ENCODE results near the gene MGA. TPM values are rescaled to one million over a fixed set of nuclear protein-coding genes. Genes with fewer than 3 reads are reported as not detected.

The MGA gene
- polyA plus RNA-seq (2013, experiment 1 of 4) = 20.0 TPM
- 27.4 TPM for polyA plus RNA-seq (2013, experiment 2 of 4)
- 21.4 TPM for polyA plus RNA-seq (2013, experiment 3 of 4)
- polyA plus RNA-seq (2013, experiment 4 of 4) = 24.0 TPM

DNA sequence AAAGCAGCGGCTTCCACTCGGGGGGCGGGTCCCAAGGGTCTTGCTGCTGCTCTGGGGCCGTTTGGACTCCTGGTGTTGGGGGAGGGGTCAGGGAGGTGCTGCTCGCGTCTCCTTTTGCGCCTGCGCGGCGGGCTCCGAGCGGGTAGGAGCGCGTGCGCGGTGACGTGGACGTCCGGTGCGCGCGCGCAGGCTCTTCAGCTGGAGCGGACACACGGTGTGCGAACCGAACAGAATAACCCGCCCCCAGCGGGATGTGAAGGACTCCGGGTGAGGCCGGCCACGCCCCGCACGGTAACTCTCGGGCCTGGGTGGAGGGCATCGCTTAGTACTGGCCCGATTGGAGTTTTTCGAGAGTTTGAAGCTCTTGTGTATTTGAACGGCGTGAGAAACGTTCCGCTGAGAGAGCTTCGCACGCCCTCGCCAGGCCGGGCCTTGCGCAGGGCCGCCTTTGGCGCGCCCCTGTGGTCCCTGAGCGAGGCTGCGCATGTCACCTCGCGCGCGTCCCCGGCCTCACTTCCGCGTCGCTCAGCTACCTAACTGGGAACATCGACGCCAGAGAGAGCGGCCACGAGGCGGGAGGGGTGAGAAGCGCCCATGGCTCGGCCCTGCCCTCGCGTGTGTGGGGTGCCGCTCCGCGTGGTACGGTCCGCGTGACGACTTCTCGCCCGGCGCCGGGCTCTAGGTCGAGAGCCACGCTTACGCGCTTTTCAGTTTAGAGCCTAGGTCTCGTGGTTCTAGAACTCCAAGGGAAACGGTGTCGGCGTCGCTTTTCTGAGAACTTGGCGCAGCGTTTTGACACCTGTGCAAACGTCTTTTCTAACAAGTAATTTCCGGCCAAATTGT is at the start of gene MGA:
TSS of gene MGA (plus strand) at position 171 of the 843 bp plus-strand sequence.
- peak within 1 kb of the TSS; percentile 76 for H3K27ac ChIP-seq (ENCODE audit: insufficient read depth, low read depth, low read length, poor library complexity, severe bottlenecking)
- WGBS, 2 experiments = 1% methylated on average over 93 of the region's 93 CpGs
- no peaks in the 10 kb centered on the region for H3K4me1 ChIP-seq (ENCODE audit: control insufficient read depth, insufficient read depth, low read length)
- peak within 1 kb of the TSS; percentile 56 for H3K4me3 ChIP-seq (ENCODE audit: insufficient read depth, low read depth, low read length)
- H3K9me3 ChIP-seq (ENCODE audit: control insufficient read depth, low read length) = no peaks in the 10 kb centered on the region
- H3K36me3 ChIP-seq (ENCODE audit: control insufficient read depth, insufficient read depth, low read length) = no peaks in the 10 kb centered on the region
- peaks cover 35% of the 10 kb centered on the region for H3K27me3 ChIP-seq (ENCODE audit: control insufficient read depth, insufficient read depth, low read length, poor library complexity, severe bottlenecking)

- Histone ChIP-seq H3K9me3 (ENCODE audit: control insufficient read depth, low read length) (no peaks in the 10 kb centered on the region), H3K36me3 (ENCODE audit: control insufficient read depth, insufficient read depth, low read length) (no peaks in the 10 kb centered on the region), H3K4me1 (ENCODE audit: control insufficient read depth, insufficient read depth, low read length) (no peaks in the 10 kb centered on the region), H3K4me3 (ENCODE audit: insufficient read depth, low read depth, low read length) (peak overlapping the region; percentile 36), H3K27ac (ENCODE audit: insufficient read depth, low read depth, low read length, poor library complexity, severe bottlenecking) (no peak overlapping the region), H3K27me3 (ENCODE audit: control insufficient read depth, insufficient read depth, low read length, poor library complexity, severe bottlenecking) (peaks cover 22% of the 10 kb centered on the region)
- 18 to 19% methylated on average over 18 of the region's 18 CpGs for WGBS, 2 experiments
Measured at GRCh38 chr15:41620536-41621199, 39.5 kb upstream of the MGA start.

DNA sequence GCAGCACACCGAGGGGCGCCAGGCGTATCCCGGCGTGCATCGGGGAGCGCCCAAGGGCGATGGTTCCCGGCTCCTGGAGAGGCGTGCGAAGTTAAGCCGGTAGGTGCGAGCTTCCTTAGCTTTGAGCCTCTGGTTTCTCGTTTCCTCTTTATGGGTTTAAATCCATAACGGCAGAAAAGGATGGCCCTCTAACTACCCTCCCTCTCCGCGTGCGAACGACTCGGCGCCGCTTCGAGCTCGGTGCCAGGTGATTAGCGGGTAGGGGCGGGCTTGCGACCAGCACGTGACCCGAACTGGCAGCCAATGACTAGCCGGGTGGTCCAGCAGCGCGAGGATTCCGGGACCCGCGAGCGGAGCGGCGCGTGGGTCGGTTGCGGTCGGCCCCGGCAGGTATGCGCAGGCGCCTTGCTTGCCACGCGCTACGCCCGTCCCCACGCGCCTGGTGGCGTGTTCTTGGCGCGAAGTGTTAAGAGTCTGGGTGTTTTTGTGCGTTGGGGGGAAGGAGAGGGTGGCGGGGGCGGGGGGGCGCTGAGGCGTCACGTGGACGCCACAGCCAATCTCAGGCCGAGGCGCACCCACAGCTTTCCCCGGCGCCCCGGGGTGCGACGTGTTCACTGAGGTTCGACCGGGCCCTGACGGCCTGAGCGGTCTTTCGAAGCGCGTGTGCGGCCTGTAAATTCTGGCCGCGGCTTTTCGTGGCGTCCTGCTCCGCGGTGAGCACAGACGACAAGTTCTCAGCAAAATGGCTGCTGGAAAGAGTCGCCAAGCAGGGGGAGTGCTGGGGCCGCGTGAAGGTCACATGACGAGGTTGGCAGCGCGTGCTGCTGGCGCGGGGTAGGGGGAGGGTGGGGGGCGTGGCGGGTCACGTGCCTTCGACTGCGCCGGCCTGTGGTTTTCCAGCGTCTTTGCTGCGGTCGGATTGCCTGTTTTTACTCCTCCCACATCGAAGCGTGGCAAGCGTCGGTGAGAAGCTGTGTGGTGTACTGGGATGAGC is 38.7 kb upstream of the MGA start:
- H3K9me3 ChIP-seq (ENCODE audit: control insufficient read depth, low read length) = no peaks in the 10 kb centered on the region
- peak overlapping the region; percentile 36 for H3K4me3 ChIP-seq (ENCODE audit: insufficient read depth, low read depth, low read length)
- H3K27ac ChIP-seq (ENCODE audit: insufficient read depth, low read depth, low read length, poor library complexity, severe bottlenecking) = no peak overlapping the region
- H3K4me1 ChIP-seq (ENCODE audit: control insufficient read depth, insufficient read depth, low read length) = no peaks in the 10 kb centered on the region
- peaks cover 22% of the 10 kb centered on the region for H3K27me3 ChIP-seq (ENCODE audit: control insufficient read depth, insufficient read depth, low read length, poor library complexity, severe bottlenecking)
- no peaks in the 10 kb centered on the region for H3K36me3 ChIP-seq (ENCODE audit: control insufficient read depth, insufficient read depth, low read length)
- WGBS, 2 experiments = 8% methylated on average over 104 of the region's 104 CpGs

DNA sequence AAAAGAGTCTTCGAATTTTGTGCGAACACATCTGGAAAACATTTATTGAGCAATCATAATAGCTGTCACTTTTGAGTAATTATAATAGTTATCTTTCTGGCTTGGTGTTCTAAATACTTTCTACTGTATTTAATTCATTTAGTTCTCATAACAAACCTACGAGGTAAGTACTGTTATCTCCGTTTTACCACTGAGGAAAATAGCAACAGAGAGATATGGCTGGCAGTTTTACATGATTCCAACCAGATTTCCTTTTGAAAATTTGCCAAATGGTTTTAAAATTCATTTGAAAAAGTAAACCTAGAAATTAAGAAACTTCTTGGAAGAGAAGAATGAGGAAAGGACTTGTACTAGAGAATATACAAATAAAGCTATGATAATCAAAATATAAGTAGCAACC is 37.3 kb upstream of the MGA start:
- peaks cover 22% of the 10 kb centered on the region for H3K27me3 ChIP-seq (ENCODE audit: control insufficient read depth, insufficient read depth, low read length, poor library complexity, severe bottlenecking)
- no peaks in the 10 kb centered on the region for H3K36me3 ChIP-seq (ENCODE audit: control insufficient read depth, insufficient read depth, low read length)
- H3K4me3 ChIP-seq (ENCODE audit: insufficient read depth, low read depth, low read length) = no peak overlapping the region
- no peak overlapping the region for H3K27ac ChIP-seq (ENCODE audit: insufficient read depth, low read depth, low read length, poor library complexity, severe bottlenecking)
- WGBS, 2 experiments = 94 to 95% methylated on average over 2 of the region's 4 CpGs
- H3K9me3 ChIP-seq (ENCODE audit: control insufficient read depth, low read length) = no peaks in the 10 kb centered on the region
- no peaks in the 10 kb centered on the region for H3K4me1 ChIP-seq (ENCODE audit: control insufficient read depth, insufficient read depth, low read length)

DNA sequence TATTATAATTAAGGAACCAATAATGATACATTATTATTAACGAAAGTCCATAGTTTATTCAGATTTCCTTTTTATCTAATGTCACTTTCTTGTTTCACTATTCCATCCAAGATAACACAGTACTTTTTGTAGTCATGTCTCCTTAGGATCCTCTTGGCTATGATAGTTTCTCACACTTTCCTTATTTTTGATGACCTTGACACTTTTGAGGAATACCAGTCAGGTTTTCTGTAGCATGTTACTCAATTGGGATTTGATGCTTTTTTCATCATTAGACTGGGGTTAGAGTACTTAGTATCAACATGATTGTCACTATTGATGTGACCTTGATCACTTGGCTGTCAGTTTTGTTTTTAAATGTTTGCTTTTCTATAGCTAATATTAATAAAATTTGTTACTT is 33.0 kb upstream of the MGA start:
- 100% methylated on average over 1 of the region's 1 CpG for WGBS, 2 experiments
- H3K36me3 ChIP-seq (ENCODE audit: control insufficient read depth, insufficient read depth, low read length) = no peaks in the 10 kb centered on the region
- H3K27ac ChIP-seq (ENCODE audit: insufficient read depth, low read depth, low read length, poor library complexity, severe bottlenecking) = no peak overlapping the region
- H3K27me3 ChIP-seq (ENCODE audit: control insufficient read depth, insufficient read depth, low read length, poor library complexity, severe bottlenecking) = no peaks in the 10 kb centered on the region
- peaks cover 9% of the 10 kb centered on the region for H3K4me1 ChIP-seq (ENCODE audit: control insufficient read depth, insufficient read depth, low read length)
- H3K4me3 ChIP-seq (ENCODE audit: insufficient read depth, low read depth, low read length) = no peak overlapping the region
- H3K9me3 ChIP-seq (ENCODE audit: control insufficient read depth, low read length) = no peaks in the 10 kb centered on the region

GRCh38 chr15:41629463-41629862 is 30.7 kb upstream of the MGA start:
- no peak overlapping the region for H3K27ac ChIP-seq (ENCODE audit: insufficient read depth, low read depth, low read length, poor library complexity, severe bottlenecking)
- WGBS, 2 experiments = 90 to 92% methylated on average over 4 of the region's 4 CpGs
- H3K36me3 ChIP-seq (ENCODE audit: control insufficient read depth, insufficient read depth, low read length) = no peaks in the 10 kb centered on the region
- no peaks in the 10 kb centered on the region for H3K27me3 ChIP-seq (ENCODE audit: control insufficient read depth, insufficient read depth, low read length, poor library complexity, severe bottlenecking)
- H3K4me1 ChIP-seq (ENCODE audit: control insufficient read depth, insufficient read depth, low read length) = peaks cover 9% of the 10 kb centered on the region
- no peak overlapping the region for H3K4me3 ChIP-seq (ENCODE audit: insufficient read depth, low read depth, low read length)
- H3K9me3 ChIP-seq (ENCODE audit: control insufficient read depth, low read length) = no peaks in the 10 kb centered on the region

GRCh38 chr15:41629883-41630282 is 30.3 kb upstream of the MGA start:
- Histone ChIP-seq H3K27me3 (ENCODE audit: control insufficient read depth, insufficient read depth, low read length, poor library complexity, severe bottlenecking) (no peaks in the 10 kb centered on the region), H3K4me1 (ENCODE audit: control insufficient read depth, insufficient read depth, low read length) (peaks cover 9% of the 10 kb centered on the region), H3K4me3 (ENCODE audit: insufficient read depth, low read depth, low read length) (no peak overlapping the region), H3K36me3 (ENCODE audit: control insufficient read depth, insufficient read depth, low read length) (no peaks in the 10 kb centered on the region), H3K27ac (ENCODE audit: insufficient read depth, low read depth, low read length, poor library complexity, severe bottlenecking) (no peak overlapping the region), H3K9me3 (ENCODE audit: control insufficient read depth, low read length) (no peaks in the 10 kb centered on the region)
- WGBS, 2 experiments = 23 to 27% methylated on average over 5 of the region's 5 CpGs

DNA sequence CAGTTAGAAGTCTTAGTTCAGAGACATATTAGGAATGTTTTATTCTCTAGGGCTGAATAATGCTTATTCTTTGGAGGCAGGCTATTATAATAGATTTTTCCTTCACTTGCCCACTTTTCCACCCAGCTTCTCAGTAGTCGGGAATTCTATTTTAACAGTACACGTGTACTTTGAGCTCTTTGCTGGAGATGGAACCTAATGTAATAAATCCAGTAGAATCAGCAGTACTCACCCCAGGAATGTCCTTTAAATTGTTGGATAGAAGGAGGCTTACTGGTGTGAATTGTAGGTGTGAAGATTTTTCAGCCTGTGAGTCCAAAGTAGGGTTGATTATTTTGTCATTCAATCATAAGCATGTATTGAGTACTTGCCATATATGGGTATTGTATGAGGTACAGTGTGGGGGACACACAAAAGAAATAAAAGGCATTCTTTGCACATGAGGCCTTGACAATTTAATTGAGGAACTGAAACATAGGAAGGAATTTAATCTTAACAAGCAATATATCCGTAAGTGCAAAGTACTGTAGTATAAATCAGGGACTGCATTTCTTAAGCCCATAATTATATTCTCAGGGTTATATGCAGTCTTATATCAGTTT is 29.5 kb upstream of the MGA start:
- H3K27ac ChIP-seq (ENCODE audit: insufficient read depth, low read depth, low read length, poor library complexity, severe bottlenecking) = no peak overlapping the region
- peaks cover 9% of the 10 kb centered on the region for H3K4me1 ChIP-seq (ENCODE audit: control insufficient read depth, insufficient read depth, low read length)
- H3K36me3 ChIP-seq (ENCODE audit: control insufficient read depth, insufficient read depth, low read length) = no peaks in the 10 kb centered on the region
- WGBS, 2 experiments = 84 to 92% methylated on average over 3 of the region's 3 CpGs
- no peak overlapping the region for H3K4me3 ChIP-seq (ENCODE audit: insufficient read depth, low read depth, low read length)
- no peaks in the 10 kb centered on the region for H3K27me3 ChIP-seq (ENCODE audit: control insufficient read depth, insufficient read depth, low read length, poor library complexity, severe bottlenecking)
- no peaks in the 10 kb centered on the region for H3K9me3 ChIP-seq (ENCODE audit: control insufficient read depth, low read length)

GRCh38 chr15:41631880-41632470 is 28.2 kb upstream of the MGA start:
- H3K4me1 ChIP-seq (ENCODE audit: control insufficient read depth, insufficient read depth, low read length) = peaks cover 9% of the 10 kb centered on the region
- H3K36me3 ChIP-seq (ENCODE audit: control insufficient read depth, insufficient read depth, low read length) = no peaks in the 10 kb centered on the region
- no peak overlapping the region for H3K27ac ChIP-seq (ENCODE audit: insufficient read depth, low read depth, low read length, poor library complexity, severe bottlenecking)
- no peak overlapping the region for H3K4me3 ChIP-seq (ENCODE audit: insufficient read depth, low read depth, low read length)
- WGBS, 2 experiments = 96% methylated on average over 3 of the region's 3 CpGs
- no peaks in the 10 kb centered on the region for H3K27me3 ChIP-seq (ENCODE audit: control insufficient read depth, insufficient read depth, low read length, poor library complexity, severe bottlenecking)
- no peaks in the 10 kb centered on the region for H3K9me3 ChIP-seq (ENCODE audit: control insufficient read depth, low read length)
